Activated B cell treated with CpG ODN at 0.5 μM for 24 hours (primary cell): ENCODE results near the gene SLC19A2. TPM values are rescaled to one million over a fixed set of nuclear protein-coding genes. Genes with fewer than 3 reads are reported as not detected.

Source experiments
- ATAC-seq: fragments of 200-7000 bp; cut with Tn5 transposase; one replicate; pipeline ENCODE4 v1.10.0; 2021; ENCODE audit warnings: low read depth, mild to moderate bottlenecking, moderate library complexity
- CTCF ChIA-PET: fragments of 350-600 bp; sonication (Branson Sonifier 250); formaldehyde crosslinking; loops from one replicate; lab custom pipeline; 2021; ENCODE audit warnings: antibody characterized with exemption; lab: Charles Lee
- POLR2A ChIA-PET: fragments of 350-600 bp; sonication (Branson Sonifier 250); formaldehyde crosslinking; loops from one replicate; lab custom pipeline; 2021; ENCODE audit warnings: antibody characterized with exemption; lab: Charles Lee
- DNase-seq: peaks from one replicate; pipeline ENCODE4 v3.0.0; 2022
- H3K27ac Mint-ChIP-seq: one replicate; pipeline ENCODE4 v1.8.0; 2020; ENCODE audit warnings: mixed read lengths
- H3K27me3 Mint-ChIP-seq: one replicate; pipeline ENCODE4 v1.8.0; 2021; ENCODE audit warnings: mixed read lengths
- H3K36me3 Mint-ChIP-seq: one replicate; pipeline ENCODE4 v1.8.0; 2021; ENCODE audit warnings: low read depth, mixed read lengths
- H3K4me1 Mint-ChIP-seq: one replicate; pipeline ENCODE4 v1.8.0; 2021; ENCODE audit warnings: mixed read lengths
- H3K4me3 Mint-ChIP-seq: one replicate; pipeline ENCODE4 v1.8.0; 2020; ENCODE audit warnings: mild to moderate bottlenecking, mixed read lengths
- H3K9me3 Mint-ChIP-seq: one replicate; pipeline ENCODE4 v1.8.0; 2020; ENCODE audit warnings: mixed read lengths
- intact Hi-C: fragments of 100-400 bp; cut with micrococcal nuclease; formaldehyde crosslinking; loops from one replicate; pipeline ENCODE4 v1.15.1; 2024
- total RNA-seq: library from RNA; stranded (reverse); gene quantifications from 2 replicates; pipeline ENCODE4 v1.2.3, GENCODE V29; 2022
- TF ChIP-seq, protein P1 (sequence below): fragments of 200-600 bp; IDR thresholded peaks from one replicate; pipeline ENCODE4 v1.8.0; 2022; ENCODE audit warnings: antibody characterized with exemption, mild to moderate bottlenecking

SLC19A2 gene
- total RNA-seq, 1 donor from 2014 or later: 3.6 TPM

DNA sequence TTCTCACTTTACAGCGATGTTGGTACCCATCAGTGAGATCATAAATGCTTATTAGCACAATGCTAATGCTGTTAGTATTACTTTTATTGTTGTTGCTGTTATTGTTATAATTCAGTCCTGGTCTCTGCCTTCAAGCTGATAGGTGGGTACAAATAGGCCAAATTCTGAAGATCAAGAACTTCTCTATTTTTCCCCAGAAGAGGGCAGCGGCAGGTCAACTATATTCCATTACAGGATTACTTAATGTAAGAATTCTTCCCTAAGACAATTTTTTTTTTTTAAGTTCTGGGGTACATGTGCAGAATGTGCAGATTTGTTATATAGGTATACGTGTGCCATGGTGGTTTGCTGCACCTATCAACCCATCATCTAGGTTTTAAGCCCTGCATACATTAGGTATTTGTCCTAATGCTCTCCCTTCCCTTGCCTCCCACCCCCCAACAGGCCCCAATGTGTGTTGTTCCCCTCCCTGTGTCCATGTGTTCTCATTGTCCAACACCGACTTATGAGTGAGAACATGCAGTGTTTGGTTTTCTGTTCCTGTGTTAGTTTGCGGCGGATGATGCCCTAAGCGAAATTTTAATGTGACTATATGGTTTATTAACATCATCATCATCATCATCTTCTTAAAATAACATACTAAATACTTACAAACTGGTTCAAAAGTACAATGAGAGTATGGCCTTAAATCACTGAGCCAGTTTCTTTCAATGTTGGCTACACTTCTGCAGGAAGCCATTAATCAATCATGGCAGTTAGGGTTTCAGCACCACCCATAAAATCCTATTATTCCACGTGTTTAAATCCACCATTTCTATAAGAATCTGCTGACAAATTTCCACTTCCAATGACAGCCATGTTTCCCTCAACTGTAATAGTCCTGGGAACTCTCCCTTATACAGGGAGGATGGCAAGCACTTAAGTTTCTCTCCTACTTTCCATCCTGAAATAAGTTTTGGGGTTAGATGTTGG, 19.2 kb downstream of the SLC19A2 start:
- H3K36me3 Mint-ChIP-seq: peaks cover 5% of the 10 kb centered on the region
- ChIA-PET CTCF (interaction anchor here (0.7 to 3.3 kb wide), 5 partner anchors 79 to 343 kb away, joined by 3 to 10 read pairs (median 4); no protein-coding TSS in a partner anchor), POLR2A (no interaction called here)
- DNase-seq: no peak
- ATAC-seq: no peak
- H3K27ac Mint-ChIP-seq: no peak overlapping the region
- TF ChIP-seq, protein P1, sequence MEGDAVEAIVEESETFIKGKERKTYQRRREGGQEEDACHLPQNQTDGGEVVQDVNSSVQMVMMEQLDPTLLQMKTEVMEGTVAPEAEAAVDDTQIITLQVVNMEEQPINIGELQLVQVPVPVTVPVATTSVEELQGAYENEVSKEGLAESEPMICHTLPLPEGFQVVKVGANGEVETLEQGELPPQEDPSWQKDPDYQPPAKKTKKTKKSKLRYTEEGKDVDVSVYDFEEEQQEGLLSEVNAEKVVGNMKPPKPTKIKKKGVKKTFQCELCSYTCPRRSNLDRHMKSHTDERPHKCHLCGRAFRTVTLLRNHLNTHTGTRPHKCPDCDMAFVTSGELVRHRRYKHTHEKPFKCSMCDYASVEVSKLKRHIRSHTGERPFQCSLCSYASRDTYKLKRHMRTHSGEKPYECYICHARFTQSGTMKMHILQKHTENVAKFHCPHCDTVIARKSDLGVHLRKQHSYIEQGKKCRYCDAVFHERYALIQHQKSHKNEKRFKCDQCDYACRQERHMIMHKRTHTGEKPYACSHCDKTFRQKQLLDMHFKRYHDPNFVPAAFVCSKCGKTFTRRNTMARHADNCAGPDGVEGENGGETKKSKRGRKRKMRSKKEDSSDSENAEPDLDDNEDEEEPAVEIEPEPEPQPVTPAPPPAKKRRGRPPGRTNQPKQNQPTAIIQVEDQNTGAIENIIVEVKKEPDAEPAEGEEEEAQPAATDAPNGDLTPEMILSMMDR: no peak
- no peaks in the 10 kb centered on the region for H3K4me1 Mint-ChIP-seq
- H3K9me3 Mint-ChIP-seq: no peaks in the 10 kb centered on the region
- no peak overlapping the region for H3K4me3 Mint-ChIP-seq
- intact Hi-C loops: loop anchor here (1.0 to 5.0 kb wide), 3 partner anchors 80 to 341 kb away; no protein-coding TSS in a partner anchor
- no peaks in the 10 kb centered on the region for H3K27me3 Mint-ChIP-seq

DNA sequence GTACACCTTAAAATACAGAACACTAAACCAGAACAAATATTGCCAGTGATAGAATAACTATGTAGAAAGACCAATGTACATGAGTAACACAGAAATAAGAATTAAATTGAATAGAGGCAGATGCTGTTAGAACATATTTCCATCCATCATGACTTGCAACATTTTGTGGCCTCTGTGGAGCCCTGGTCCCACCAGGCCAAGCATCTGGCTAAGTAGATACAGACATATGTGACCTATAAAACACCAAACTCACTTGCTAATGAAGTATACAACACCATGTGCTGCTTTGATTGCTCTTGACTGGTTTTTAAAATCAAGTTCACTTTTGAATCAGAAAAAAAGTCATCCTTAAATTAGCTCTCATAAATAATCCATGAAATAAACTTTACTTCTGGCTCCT, 20.5 kb downstream of the SLC19A2 start:
- Mint-ChIP-seq H3K9me3 (no peaks in the 10 kb centered on the region), H3K27ac (no peak overlapping the region), H3K27me3 (peaks cover 8% of the 10 kb centered on the region), H3K36me3 (peaks cover 5% of the 10 kb centered on the region), H3K4me3 (no peak overlapping the region), H3K4me1 (peaks cover under 1% of the 10 kb centered on the region)
- intact Hi-C loops: loop anchor here (5.0 kb wide), 1 partner anchor 342 kb away; no protein-coding TSS in a partner anchor
- TF ChIP-seq, protein P1: no peak
- no peak for ATAC-seq
- ChIA-PET POLR2A (no interaction called here), CTCF (interaction anchor here (1.2 to 3.3 kb wide), 3 partner anchors 81 to 344 kb away, joined by 3 to 10 read pairs (median 4); no protein-coding TSS in a partner anchor)
- DNase-seq: no peak

DNA sequence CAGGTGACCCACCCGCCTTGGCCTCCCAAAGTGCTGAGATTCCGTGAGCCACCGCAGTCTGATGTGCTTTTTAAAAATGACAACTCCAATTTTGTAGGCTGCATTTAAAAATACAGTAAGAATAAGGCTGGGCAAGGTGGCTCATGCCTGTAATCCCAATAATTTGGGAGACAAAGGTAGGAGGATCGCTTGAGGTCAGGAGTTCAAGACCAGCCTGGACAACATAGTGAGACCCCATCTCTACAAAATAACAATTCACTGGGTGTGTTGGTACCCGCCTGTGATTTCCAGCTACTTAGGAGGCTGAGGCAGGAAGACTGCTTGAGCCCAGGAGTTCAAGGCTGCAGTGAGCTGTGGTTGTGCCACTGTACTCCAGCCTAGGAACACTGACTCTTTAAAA, 23.4 kb downstream of the SLC19A2 start:
- Mint-ChIP-seq H3K27me3 (peaks cover 14% of the 10 kb centered on the region), H3K4me1 (peaks cover 4% of the 10 kb centered on the region), H3K36me3 (no peaks in the 10 kb centered on the region), H3K4me3 (no peak overlapping the region), H3K27ac (no peak overlapping the region), H3K9me3 (no peaks in the 10 kb centered on the region)
- intact Hi-C loops: no loop called here
- POLR2A ChIA-PET: no interaction called here
- CTCF ChIA-PET: no interaction called here
- TF ChIP-seq, protein P1: no peak
- DNase-seq (no peak), ATAC-seq (no peak)

GRCh38 chr1:169461390-169462000, 24.2 kb downstream of the SLC19A2 start:
- Mint-ChIP-seq H3K27ac (no peak overlapping the region), H3K27me3 (peaks cover 17% of the 10 kb centered on the region), H3K4me1 (peaks cover 4% of the 10 kb centered on the region), H3K36me3 (peaks cover 4% of the 10 kb centered on the region), H3K9me3 (peaks cover 7% of the 10 kb centered on the region), H3K4me3 (no peak overlapping the region)
- CTCF ChIA-PET: interaction anchor here (1.0 kb wide), 1 partner anchor 90 kb away, joined by 3 read pairs; no protein-coding TSS in a partner anchor
- DNase-seq (no peak), ATAC-seq (no peak)
- intact Hi-C loops: no loop called here
- TF ChIP-seq, protein P1: no peak
- POLR2A ChIA-PET: no interaction called here
